Measurements from ENCODE around the gene SNAPC4. TPM values are rescaled to one million over a fixed set of nuclear protein-coding genes. Genes with fewer than 3 reads are reported as not detected.
"Not testable (repeated sequence)": the region's sequence is repeated elsewhere in the genome, so short reads cannot be mapped to it uniquely, and the experiment has no call there.

Gene SNAPC4
- total RNA-seq, 1 experiment from 2014 or later: 19.9 TPM

- no peak for DNase-seq (ENCODE audit: low read depth)
Measured at GRCh38 chr9:136358016-136358415, 42.0 kb downstream of the SNAPC4 start.

- no peak for DNase-seq (ENCODE audit: low read depth)
Measured at GRCh38 chr9:136357202-136357725, 42.7 kb downstream of the SNAPC4 start.

- DNase-seq (ENCODE audit: low read depth): no peak
Measured at GRCh38 chr9:136355616-136356557, 44.1 kb downstream of the SNAPC4 start.

- DNase-seq (ENCODE audit: low read depth): peak; percentile 59
Measured at GRCh38 chr9:136354592-136355085, 45.3 kb downstream of the SNAPC4 start.

GRCh38 chr9:136353757-136354488 is 46.0 kb downstream of the SNAPC4 start:
- DNase-seq (ENCODE audit: low read depth): no peak

- no peak for DNase-seq (ENCODE audit: low read depth)
Measured at GRCh38 chr9:136353088-136353487, 46.9 kb downstream of the SNAPC4 start.

- no peak for DNase-seq (ENCODE audit: low read depth)
Measured at GRCh38 chr9:136352682-136353081, 47.3 kb downstream of the SNAPC4 start.

- DNase-seq (ENCODE audit: low read depth): not testable (repeated sequence)
Measured at GRCh38 chr9:136351868-136352267, 48.1 kb downstream of the SNAPC4 start.

GRCh38 chr9:136351252-136351800 is 48.6 kb downstream of the SNAPC4 start:
- no peak for DNase-seq (ENCODE audit: low read depth)

Other genes starting within 250 kb of the SNAPC4 start
- not detected in 2 replicates for gene LHX3, start 195.0 kb downstream of the SNAPC4 start, total RNA-seq (2014; rRNA removed; shearing (Covaris generic))
- gene QSOX2, start 154.4 kb downstream of the SNAPC4 start, total RNA-seq (2014; rRNA removed; shearing (Covaris generic)): 25.8 and 30.3 TPM in 2 replicates
- not detected in 2 replicates for gene CCDC187, start 96.1 kb downstream of the SNAPC4 start, total RNA-seq (2014; rRNA removed; shearing (Covaris generic))
- gene GPSM1, start 72.6 kb downstream of the SNAPC4 start, total RNA-seq (2014; rRNA removed; shearing (Covaris generic)): 15.8 and 23.4 TPM in 2 replicates
- gene DNLZ, start 36.4 kb downstream of the SNAPC4 start, total RNA-seq (2014; rRNA removed; shearing (Covaris generic)): 100 and 120 TPM in 2 replicates
- 0.36 and 1.1 TPM in 2 replicates for gene CARD9, start 26.5 kb downstream of the SNAPC4 start, total RNA-seq (2014; rRNA removed; shearing (Covaris generic))
- gene ENTR1, start 10.4 kb upstream of the SNAPC4 start, total RNA-seq (2014; rRNA removed; shearing (Covaris generic)): 85.3 and 88.0 TPM in 2 replicates
- gene PMPCA, start 10.5 kb upstream of the SNAPC4 start, total RNA-seq (2014; rRNA removed; shearing (Covaris generic)): 85.3 and 129 TPM in 2 replicates
- gene INPP5E, start 39.7 kb upstream of the SNAPC4 start, total RNA-seq (2014; rRNA removed; shearing (Covaris generic)): 6.6 TPM in 2 replicates
- gene SEC16A, start 82.9 kb upstream of the SNAPC4 start, total RNA-seq (2014; rRNA removed; shearing (Covaris generic)): 22.1 and 25.4 TPM in 2 replicates
- 4.4 and 8.7 TPM in 2 replicates for gene NOTCH1, start 145.9 kb upstream of the SNAPC4 start, total RNA-seq (2014; rRNA removed; shearing (Covaris generic))